HG03442 (cell line): Measurements from ENCODE around the gene RABEP2.
A peak's percentile ranks its signal among the peaks of the same experiment; 100 is the strongest.
"Not testable (repeated sequence)": the region's sequence is repeated elsewhere in the genome, so short reads cannot be mapped to it uniquely, and the experiment has no call there.

Experiments used
- ATAC-seq: cut with Tn5 transposase; IDR thresholded peaks from one replicate; pipeline ENCODE4 v1.9.1; 2021; ENCODE audit warnings: mild to moderate bottlenecking, moderate library complexity; ENCODE audit not compliant: unreplicated experiment

The RABEP2 gene, protein sequence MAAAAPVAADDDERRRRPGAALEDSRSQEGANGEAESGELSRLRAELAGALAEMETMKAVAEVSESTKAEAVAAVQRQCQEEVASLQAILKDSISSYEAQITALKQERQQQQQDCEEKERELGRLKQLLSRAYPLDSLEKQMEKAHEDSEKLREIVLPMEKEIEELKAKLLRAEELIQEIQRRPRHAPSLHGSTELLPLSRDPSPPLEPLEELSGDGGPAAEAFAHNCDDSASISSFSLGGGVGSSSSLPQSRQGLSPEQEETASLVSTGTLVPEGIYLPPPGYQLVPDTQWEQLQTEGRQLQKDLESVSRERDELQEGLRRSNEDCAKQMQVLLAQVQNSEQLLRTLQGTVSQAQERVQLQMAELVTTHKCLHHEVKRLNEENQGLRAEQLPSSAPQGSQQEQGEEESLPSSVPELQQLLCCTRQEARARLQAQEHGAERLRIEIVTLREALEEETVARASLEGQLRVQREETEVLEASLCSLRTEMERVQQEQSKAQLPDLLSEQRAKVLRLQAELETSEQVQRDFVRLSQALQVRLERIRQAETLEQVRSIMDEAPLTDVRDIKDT

DNA sequence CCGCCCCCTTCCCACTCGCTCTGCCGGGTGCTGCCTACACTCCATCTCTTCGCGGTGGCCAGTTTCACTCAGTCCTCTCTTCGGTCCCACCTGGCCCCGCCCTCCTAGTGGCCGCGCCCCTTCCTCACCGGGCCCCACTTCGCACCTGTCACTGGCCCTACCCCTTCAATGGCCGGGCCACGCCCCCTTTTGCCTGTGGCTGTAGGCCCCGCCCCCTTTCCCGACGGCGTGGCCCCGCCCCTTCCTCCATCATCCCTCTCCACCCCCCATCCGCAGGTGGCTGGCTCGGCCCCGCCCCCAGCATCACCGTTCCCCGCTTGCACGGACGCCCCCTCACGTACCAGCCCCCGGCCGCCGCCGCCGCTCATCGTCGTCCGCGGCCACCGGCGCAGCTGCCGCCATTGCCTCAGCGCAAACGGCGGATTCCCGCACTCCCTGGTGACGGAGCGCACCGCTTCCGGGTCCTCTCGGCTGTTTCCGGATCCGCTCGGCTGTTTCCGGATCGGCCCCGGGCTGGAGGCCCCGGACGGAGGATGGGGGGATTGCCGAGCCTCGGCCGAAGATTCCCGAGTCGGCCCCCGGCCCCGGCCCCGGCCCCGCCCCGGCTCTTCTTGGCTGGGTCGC lies at the start of gene RABEP2:
Gene RABEP2 (minus strand): TSS at position 477 of the 624 bp plus-strand sequence. CDS start 75 bp downstream, at position 402.
- ATAC-seq: peak; percentile 61

DNA sequence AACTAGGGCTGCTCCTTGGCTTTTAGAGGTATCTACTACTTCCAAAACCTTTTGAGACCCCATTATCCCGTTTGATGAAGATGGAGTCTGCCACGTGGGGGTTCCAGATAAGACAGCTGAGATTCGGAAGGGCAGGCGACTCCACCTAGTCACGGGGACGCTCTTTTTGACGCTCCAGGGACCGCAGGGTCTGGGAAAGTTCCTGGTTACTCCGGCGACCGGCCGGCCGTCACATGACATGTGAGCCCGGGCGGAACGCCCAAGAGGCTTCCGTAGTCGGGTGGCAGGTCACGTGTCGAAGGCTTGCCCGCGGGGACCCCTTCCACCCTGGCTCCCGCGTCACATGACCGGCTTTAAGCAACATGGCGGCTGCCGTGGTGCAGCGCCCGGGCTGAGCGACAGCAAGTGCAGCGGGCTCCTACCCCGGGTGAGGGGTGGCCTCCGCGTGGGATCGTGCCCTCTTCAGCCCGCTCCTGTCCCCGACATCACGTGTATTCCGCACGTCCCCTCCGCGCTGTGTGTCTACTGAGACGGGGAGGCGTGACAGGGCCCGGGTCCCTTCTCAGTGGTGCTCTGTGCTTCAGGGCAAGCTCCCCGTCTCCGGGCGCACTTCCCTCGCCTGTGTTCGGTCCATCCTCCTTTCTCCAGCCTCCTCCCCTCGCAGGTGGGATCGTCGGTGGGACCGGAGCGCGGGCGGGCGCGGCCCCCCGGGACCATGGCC lies 49.6 kb upstream of the RABEP2 start, which contains the start of gene SPNS1:
Gene SPNS1 (plus strand): TSS at position 342 of the 721 bp plus-strand sequence. CDS start 374 bp downstream, at position 716.
- peak; percentile 83 for ATAC-seq

DNA sequence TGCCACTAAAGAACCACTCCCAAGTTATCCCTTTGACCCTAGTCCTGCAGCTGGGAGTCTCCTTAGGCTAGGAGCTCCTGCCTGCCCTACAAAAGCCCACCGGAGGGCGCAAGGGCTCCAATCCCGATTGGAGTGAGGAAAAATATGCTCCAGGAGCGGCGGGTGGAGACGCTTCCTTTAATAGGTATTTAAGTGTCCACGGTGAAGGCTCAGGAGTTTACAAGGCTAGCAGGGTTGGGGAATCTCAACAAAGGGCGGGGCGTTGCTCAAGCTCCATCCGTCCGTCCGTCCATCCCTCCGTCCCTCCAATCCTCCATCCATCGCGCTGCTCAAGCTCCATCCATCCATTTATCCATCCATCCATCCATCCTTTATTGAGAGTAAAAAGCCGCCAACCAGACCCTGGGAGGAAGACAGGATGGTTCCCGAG lies 49.0 kb upstream of the RABEP2 start:
- no peak for ATAC-seq

DNA sequence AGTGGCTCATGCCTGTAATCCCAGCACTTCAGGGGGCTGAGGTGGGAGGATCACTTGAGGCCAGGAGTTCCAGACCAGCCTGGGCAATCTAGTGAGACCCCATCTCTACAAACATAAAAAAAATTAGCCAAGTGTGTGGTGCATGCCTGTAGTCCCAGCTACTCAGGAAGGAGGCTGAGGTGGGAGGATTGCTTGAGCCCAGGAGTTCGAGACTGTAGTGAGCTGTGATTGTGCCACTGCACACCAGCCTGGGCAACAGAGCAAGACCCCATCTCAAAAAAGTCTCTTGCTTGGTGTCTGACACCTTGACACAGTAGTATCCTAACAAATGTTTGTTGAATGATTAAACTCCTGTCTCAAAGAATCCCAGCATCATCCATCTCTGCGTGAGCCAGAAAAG lies 44.7 kb upstream of the RABEP2 start:
- ATAC-seq: not testable (repeated sequence)

DNA sequence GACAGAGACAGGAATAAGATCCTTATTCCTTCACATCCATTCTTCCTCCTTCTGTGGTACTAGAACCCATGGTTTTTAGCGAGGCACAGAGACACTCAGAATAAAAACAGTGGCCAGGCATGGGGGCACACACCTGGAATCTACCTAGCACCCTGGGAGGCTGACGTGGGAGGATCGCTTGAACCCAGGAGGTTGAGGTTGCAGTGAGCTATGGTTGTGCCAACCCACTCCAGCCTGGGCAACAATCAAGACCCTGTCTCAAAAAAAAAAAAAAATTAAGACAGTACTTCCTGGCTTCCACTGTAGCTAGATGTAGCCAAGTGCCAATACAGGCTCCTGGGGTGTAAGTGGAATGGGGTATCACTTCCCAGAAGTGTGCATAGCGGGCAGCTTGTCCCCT lies 42.1 kb upstream of the RABEP2 start:
- no peak for ATAC-seq

DNA sequence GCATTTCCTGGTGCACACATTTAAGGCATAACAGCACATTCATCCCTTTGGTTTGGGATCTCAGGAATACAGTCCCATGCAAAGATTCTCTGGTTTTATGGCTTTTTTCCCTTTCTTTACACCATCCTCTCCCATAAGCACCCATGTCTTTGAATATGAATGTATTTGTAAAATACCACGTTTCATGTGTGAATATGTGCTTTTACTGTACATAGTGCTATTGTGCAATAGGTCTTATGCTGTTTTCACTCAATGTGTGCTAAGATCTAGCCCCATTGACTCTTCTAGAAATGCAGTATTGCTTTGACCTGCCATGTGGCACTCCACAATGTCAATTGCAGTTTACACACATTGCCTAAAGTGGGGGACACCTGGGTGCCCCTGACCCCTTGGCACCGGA lies 39.5 kb upstream of the RABEP2 start:
- ATAC-seq: no peak

DNA sequence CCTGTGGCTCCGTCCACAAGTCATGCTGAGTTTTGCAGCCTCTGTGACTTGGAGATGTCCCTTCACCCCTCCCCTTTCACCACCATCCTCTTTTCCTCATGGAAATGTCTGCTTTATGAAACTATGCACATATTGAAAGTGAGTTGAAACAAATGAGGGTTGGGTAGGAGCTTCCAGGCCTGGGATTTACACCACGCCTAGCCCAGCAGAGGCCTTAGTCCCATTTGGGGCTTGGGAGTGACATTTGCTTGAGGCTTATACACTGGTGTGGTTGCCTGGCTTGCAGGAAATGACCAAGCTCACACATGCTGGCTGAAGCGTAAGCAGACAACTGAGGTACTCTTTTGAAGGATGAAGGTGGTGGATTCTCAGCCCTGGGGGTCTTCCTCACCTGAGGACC lies 39.0 kb upstream of the RABEP2 start:
- no peak for ATAC-seq

DNA sequence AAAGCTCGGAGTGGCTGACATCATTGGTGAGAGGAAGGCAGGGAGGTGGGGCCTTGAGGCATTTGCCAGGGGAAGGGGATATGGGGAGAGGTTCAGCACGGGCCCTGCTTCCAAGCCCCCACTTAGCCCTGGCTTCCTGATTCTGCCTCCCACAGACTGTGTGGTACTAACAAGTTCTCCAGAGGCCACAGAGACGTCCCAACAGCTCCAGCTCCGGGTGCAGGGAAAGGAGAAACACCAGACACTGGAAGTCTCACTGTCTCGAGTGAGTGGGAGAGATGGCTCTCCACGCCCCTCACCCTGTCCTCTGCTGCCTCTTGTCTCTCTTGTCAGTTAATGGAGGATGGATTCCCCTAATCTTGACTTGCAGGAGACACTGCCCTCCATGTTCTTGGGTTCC lies 33.8 kb upstream of the RABEP2 start:
- no peak for ATAC-seq

DNA sequence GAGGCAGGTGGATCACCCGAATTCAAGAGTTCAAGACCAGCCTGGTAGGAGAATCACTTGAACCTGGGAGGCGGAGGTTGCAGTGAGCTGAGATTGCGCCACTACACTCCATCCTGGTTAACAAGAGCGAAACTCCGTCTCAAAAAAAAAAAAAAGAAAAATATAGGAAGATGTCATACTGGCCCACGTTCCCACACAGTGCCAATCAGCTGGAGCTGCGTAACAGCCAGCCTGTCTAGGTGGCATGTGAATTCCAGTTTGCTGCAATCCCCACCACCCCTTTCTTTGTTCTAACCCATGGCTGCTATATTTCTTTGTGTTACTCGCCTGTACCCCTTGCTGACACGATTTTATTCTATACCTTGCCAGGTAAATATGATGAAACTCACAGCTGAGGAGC lies 33.2 kb upstream of the RABEP2 start:
- ATAC-seq: no peak

DNA sequence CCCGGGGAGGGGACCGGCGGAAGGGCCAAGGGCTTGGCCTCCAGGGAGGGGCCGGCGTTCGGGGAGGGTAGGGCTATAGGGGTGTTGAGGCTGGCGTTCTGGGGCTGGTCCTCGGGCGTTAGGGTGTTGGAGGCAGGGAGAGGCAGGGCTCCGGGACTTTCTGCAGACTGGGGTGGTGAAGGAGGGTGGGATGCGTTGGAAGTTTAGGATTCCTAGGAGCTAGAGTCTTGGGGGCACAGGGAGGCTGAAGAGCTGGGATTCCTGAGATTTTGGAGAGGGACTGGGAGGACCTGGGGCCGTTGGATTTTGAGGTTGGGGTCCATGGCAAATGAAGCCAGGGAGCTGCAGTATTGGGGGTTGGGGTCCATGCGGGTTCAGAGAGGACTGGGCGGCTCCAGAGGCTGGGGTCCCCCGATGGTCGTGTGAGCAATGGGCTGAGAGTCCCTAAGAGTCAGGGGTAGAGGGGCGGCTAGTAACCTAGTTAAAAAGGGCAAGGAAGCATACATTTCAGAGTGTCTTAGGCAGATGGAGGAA lies 26.4 kb upstream of the RABEP2 start:
- ATAC-seq: peak; percentile 27

DNA sequence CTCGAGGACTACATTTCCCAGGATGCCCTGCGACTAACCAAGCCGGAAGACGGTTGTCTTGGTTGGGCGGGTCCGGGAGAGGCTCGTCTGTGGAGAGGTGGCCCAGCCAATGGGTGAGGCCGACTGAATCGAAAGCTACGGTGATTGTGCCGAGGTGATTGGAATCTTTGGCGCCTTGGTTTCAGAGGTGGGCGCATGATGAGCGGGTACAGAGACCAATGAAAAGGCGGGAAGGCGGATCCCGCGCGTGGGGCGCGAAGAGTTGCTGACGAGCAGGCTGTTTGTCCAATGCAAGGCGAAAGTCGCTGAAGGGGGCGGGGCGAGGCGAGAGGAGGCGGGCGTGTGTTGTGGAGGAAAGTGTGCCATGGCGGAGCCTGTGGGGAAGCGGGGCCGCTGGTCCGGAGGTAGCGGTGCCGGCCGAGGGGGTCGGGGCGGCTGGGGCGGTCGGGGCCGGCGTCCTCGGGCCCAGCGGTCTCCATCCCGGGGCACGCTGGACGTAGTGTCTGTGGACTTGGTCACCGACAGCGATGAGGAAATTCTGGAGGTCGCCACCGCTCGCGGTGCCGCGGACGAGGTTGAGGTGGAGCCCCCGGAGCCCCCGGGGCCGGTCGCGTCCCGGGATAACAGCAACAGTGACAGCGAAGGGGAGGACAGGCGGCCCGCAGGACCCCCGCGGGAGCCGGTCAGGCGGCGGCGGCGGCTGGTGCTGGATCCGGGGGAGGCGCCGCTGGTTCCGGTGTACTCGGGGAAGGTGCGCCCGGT lies 25.8 kb upstream of the RABEP2 start, which contains the start of gene NFATC2IP:
Gene NFATC2IP (plus strand): TSS at position 290 of the 762 bp plus-strand sequence. CDS start 75 bp downstream, at position 365.
- ATAC-seq: peak; percentile 90

DNA sequence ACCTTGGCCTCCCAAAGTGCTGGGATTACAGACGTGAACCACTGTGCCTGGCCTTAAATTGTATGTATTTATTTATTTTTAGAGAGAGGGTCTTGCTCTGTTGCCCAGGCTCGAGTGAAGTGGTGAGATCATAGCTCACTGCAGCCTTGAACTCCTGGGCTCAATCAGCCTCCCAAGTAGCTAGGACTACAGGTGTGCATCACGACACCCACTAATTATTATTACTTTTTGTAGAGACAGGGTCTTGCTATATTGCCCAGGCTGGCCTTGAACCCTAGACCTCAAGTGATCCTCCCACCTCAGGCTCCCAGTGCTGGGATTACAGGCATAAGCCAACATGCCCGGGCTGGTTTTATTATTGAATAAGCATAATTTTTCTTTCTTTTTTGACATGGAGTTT lies 21.6 kb upstream of the RABEP2 start:
- ATAC-seq: no peak

DNA sequence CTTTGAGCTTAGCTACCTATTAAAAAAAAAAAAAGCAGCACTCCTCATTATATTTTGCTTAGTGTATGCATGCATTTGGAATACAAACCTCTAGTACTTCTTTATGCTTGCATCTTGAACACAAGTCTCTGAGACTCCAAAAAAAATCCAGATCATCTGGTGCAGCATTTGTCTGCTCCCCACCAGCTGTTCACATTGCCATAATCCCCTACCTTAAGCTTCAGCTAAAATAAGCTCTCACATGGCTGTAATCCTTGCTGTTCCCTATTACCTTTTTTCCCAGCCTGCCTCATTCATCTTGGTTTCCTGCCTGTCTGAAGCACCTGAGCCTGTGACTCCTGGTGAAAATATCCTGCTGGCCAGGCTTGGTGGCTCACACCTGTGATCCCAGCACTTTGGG lies 18.2 kb upstream of the RABEP2 start:
- ATAC-seq: no peak

DNA sequence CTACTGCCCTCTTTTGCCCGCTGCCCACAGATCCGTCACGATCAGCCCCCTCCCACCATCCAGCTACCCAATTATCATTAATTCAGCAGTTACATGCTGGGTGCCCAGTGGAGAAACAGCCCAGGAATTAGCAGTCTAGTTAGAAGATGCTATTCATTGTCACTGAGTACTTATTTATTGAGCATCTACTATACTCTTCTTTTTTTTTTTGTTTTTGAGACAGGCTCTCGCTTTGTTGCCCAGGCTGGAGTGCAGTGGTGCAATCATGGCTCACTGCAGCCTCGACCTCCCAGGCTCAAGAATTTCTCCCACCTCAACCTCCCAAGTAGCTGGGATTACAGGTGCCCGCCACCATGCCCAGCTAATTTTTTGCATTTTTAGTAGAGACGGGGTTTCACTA lies 14.8 kb upstream of the RABEP2 start:
- not testable (repeated sequence) for ATAC-seq

DNA sequence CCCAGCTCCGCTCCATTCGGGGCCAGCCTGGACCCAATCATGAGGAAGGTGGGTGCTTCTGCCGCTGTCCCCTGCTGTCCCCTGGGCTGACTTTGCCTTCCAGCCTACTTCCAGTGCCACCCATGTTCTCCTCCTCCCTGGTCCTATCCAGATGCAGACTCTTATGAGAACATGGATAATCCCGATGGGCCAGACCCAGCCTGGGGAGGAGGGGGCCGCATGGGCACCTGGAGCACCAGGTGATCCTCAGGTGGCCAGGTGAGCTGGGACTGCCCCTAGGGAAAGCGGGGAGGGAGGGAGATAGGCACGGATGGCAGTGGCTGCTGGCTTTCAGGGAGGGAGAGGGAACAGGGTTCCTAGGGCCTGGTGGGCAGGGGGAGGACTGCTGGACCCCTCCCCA lies 13.7 kb upstream of the RABEP2 start:
- ATAC-seq: no peak

DNA sequence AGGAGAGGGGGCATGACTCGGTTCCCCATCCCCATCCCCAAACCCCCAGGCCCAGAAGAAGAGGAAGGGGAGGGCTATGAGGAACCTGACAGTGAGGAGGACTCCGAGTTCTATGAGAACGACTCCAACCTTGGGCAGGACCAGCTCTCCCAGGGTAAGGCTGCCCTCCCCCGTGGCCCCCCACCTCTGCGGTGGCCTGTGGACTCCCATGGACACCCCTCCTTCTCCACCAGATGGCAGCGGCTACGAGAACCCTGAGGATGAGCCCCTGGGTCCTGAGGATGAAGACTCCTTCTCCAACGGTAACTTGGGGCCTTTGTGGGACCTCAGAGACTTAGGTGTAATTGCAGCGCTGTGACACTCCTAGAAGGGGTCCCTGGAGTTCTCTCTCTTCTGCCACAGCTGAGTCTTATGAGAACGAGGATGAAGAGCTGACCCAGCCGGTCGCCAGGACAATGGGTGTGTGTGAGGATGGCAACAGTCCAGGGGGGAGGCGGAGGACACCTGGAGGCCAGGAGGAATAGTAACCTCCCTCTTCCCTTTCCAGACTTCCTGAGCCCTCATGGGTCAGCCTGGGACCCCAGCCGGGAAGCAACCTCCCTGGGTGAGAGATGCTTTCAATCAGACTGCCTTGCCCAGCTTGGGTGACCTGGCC lies 12.3 kb upstream of the RABEP2 start:
- ATAC-seq: no peak

DNA sequence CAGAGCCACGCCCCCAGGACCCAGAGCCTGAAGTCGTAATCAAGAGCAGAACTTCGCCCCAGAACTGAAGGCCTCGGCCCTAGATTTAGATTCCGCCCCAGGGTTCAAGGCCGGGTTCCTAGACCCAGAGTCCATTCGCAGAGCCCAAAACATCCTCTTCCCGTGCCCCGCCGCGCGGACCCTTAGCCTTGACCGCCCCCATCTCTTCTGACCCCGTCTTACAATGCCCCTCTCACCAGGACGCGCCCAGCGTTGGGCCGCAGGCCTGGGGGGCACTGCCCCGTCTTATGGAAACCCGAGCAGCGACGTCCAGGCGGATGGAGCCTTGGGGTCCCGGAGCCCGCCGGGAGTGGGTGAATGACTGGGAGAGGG lies 11.7 kb upstream of the RABEP2 start:
- no peak for ATAC-seq

DNA sequence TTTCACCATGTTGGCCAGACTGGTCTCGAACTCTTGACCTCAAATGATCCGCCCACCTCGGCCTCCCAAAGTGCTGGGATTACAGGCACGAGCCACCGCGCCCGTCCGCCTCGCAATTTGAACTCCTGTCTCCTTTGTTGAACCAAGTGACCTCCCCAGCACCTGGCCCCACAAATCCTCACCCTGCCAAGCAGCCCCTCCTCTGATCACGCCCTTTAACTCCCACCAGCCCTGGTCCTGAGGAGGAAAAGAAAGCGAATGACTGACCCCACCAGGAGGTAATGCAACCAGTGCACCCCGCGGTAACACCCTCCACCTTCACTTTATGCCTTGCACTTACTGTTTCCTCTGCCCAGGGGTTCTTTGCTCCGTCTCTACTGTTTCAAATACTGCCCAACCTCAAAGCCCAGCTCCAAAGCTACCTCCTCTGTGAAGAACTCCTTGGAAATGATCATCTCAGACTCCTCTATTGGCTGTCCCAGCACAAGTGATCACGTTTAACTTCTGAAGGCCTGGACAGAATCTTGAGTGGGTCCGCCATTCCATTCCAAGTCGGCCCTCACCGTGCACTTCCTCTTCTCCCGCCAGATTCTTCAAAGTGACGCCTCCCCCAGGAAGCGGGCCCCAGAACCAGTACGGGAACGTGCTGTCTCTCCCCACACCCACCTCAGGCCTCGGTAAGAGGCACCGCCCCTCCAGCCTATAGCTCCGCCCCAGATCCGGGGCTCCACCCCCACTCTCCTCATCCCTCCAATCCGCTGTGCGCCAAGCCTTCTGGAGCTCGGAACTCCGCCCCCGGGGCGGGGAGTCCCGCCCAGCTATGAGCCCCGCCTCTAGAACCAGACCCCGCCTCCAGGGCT lies 11.1 kb upstream of the RABEP2 start:
- peak; percentile 66 for ATAC-seq

DNA sequence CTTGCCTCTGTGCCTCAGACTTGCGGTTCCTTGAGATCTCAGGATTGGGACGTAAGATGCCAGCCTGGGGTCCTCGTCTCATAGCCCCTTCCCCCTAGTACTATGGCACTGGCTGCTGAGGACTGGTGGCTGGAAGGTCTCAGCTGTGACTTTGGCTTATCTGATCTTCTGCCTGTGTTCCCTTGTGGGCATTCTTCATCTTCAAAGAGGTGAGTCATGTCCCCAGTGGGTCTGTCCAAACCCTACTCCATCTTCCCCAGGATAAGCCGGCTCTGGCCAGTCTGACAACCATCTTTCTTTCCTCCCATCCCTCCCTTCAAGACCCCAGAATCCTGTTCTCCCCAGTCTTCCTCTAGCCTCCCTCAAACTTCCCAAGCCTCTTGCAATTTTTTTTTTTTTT lies 10.3 kb upstream of the RABEP2 start:
- ATAC-seq: no peak
